Measurements from ENCODE around the gene TMEM87B. TPM values are rescaled to one million over a fixed set of nuclear protein-coding genes. Genes with fewer than 3 reads are reported as not detected.
"Not testable (repeated sequence)": the region's sequence is repeated elsewhere in the genome, so short reads cannot be mapped to it uniquely, and the experiment has no call there.

TMEM87B gene
- total RNA-seq, 1 donor from 2014 or later: 18.7 TPM

- ATAC-seq: peak; percentile 55
Measured at GRCh38 chr2:112137516-112138158, 82.6 kb downstream of the TMEM87B start.

GRCh38 chr2:112138159-112139032 lies 83.3 kb downstream of the TMEM87B start, which contains the start of gene FBLN7:
FBLN7 (plus strand) TSS chr2:112138385; CDS start chr2:112138656, 271 bp downstream.
- ATAC-seq: peak; percentile 41

GRCh38 chr2:112139033-112139614 lies 84.1 kb downstream of the TMEM87B start:
- ATAC-seq: not testable (repeated sequence)

- ATAC-seq: not testable (repeated sequence)
Measured at GRCh38 chr2:112139661-112140204, 84.7 kb downstream of the TMEM87B start.

GRCh38 chr2:112140205-112140802 lies 85.2 kb downstream of the TMEM87B start:
- no peak for ATAC-seq

GRCh38 chr2:112140899-112141625 lies 86.0 kb downstream of the TMEM87B start:
- no peak for ATAC-seq

GRCh38 chr2:112141626-112142007 lies 86.5 kb downstream of the TMEM87B start:
- peak; percentile 33 for ATAC-seq

- ATAC-seq: no peak
Measured at GRCh38 chr2:112142525-112143078, 87.5 kb downstream of the TMEM87B start.

- no peak for ATAC-seq
Measured at GRCh38 chr2:112143150-112143549, 88.1 kb downstream of the TMEM87B start.

GRCh38 chr2:112144966-112145365 lies 89.9 kb downstream of the TMEM87B start:
- no peak for ATAC-seq

- no peak for ATAC-seq
Measured at GRCh38 chr2:112147382-112148168, 92.5 kb downstream of the TMEM87B start.

- no peak for ATAC-seq
Measured at GRCh38 chr2:112148477-112148876, 93.4 kb downstream of the TMEM87B start.

GRCh38 chr2:112149194-112149593 lies 94.1 kb downstream of the TMEM87B start:
- no peak for ATAC-seq

- ATAC-seq: no peak
Measured at GRCh38 chr2:112149866-112150435, 94.9 kb downstream of the TMEM87B start.

GRCh38 chr2:112150447-112150846 lies 95.4 kb downstream of the TMEM87B start:
- ATAC-seq: no peak

GRCh38 chr2:112150851-112151250 lies 95.8 kb downstream of the TMEM87B start:
- no peak for ATAC-seq

GRCh38 chr2:112151271-112151670 lies 96.2 kb downstream of the TMEM87B start:
- no peak for ATAC-seq

GRCh38 chr2:112151701-112152440 lies 96.8 kb downstream of the TMEM87B start:
- ATAC-seq: no peak

GRCh38 chr2:112152476-112153178 lies 97.6 kb downstream of the TMEM87B start:
- ATAC-seq: no peak

Measured in esophagus mucosa (tissue), 1 donor.